SU-DHL-6 (cell line): ENCODE data around the gene SLC22A5.

ENCODE experiments used
- H2AFZ ChIP-seq: fragments of 200-600 bp; sonication (generic); 2 replicates; pipeline ENCODE4 v1.6.1; 2014; ENCODE audit warnings: low read depth, mild to moderate bottlenecking, moderate library complexity, mixed read lengths, antibody characterized with exemption, low read length; ENCODE audit not compliant: severe bottlenecking
- H3F3A ChIP-seq: fragments of 200-600 bp; shearing (Covaris generic); 2 replicates; pipeline ENCODE4 v1.6.0; 2016; ENCODE audit warnings: antibody characterized with exemption, mild to moderate bottlenecking; ENCODE audit not compliant: insufficient read depth
- H3K27ac ChIP-seq: fragments of 200-600 bp; sonication (generic); 2 replicates; pipeline ENCODE4 v1.5.1; 2016; ENCODE audit warnings: low read depth, mild to moderate bottlenecking, low read length, moderate library complexity, mixed read lengths
- H3K27me3 ChIP-seq: fragments of 200-600 bp; sonication (generic), shearing (Covaris generic); 2 replicates; pipeline ENCODE4 v1.6.0; 2014; ENCODE audit warnings: mild to moderate bottlenecking, low read length
- H3K36me3 ChIP-seq: fragments of 200-600 bp; sonication (generic); 2 replicates; pipeline ENCODE4 v1.6.1; 2014; ENCODE audit warnings: mild to moderate bottlenecking, low read length, mixed read lengths
- H3K4me2 ChIP-seq: fragments of 300-600, 200-600 bp; shearing (Covaris generic), sonication (generic); 2 replicates; pipeline ENCODE4 v1.6.0; 2014; ENCODE audit warnings: low read length, low read depth, mild to moderate bottlenecking; ENCODE audit not compliant: poor library complexity, severe bottlenecking
- H3K4me3 ChIP-seq: fragments of 200-600 bp; sonication (generic); 2 replicates; pipeline ENCODE4 v1.5.1; 2014; ENCODE audit warnings: antibody characterized with exemption, low read length, mild to moderate bottlenecking, mixed read lengths; ENCODE audit not compliant: insufficient read depth, poor library complexity, severe bottlenecking
- H3K79me2 ChIP-seq: fragments of 200-600 bp; sonication (generic); 2 replicates; pipeline ENCODE4 v1.6.1; 2014; ENCODE audit warnings: mild to moderate bottlenecking, low read length, moderate library complexity; ENCODE audit not compliant: insufficient read depth
- H3K9ac ChIP-seq: fragments of 200-600 bp; sonication (generic); 2 replicates; pipeline ENCODE4 v1.7.0; 2014; ENCODE audit warnings: mild to moderate bottlenecking, low read length
- H3K9me2 ChIP-seq: fragments of 200-600 bp; sonication (generic); replicated peaks from 2 replicates; pipeline ENCODE4 v1.6.1; 2014; ENCODE audit warnings: low read length; ENCODE audit not compliant: insufficient read depth
- H3K9me3 ChIP-seq: fragments of 200-600 bp; sonication (generic); 2 replicates; pipeline ENCODE4 v1.6.1; 2014; ENCODE audit warnings: low read length, mixed read lengths; ENCODE audit not compliant: insufficient read depth
- H4K20me1 ChIP-seq: fragments of 200-600 bp; sonication (generic); 2 replicates; pipeline ENCODE4 v1.6.1; 2014; ENCODE audit warnings: low read depth, mild to moderate bottlenecking, antibody characterized with exemption, low read length, moderate library complexity, mixed read lengths
- CTCF ChIP-seq: fragments of 200-600 bp; sonication (generic); IDR thresholded peaks from one replicate; pipeline ENCODE4 v1.5.1; 2017; ENCODE audit warnings: antibody characterized with exemption, mild to moderate bottlenecking, low read length, moderate library complexity; ENCODE audit not compliant: insufficient read depth, poor library complexity, severe bottlenecking
- EZH2phosphoT487 ChIP-seq: fragments of 200-600 bp; sonication (generic), shearing (Covaris generic); conservative IDR thresholded peaks from 2 replicates; pipeline ENCODE4 v1.6.1; 2018; ENCODE audit warnings: mild to moderate bottlenecking, antibody characterized with exemption, low read length, moderate library complexity, mixed read lengths

Gene SLC22A5

GRCh38 chr5:132423438-132423898, 54.0 kb downstream of the SLC22A5 start:
- no peaks in the 10 kb centered on the region for H3K79me2 ChIP-seq
- TF ChIP-seq CTCF (no peak), EZH2phosphoT487 (no peak)
- no peak overlapping the region for H3K4me2 ChIP-seq
- no peak overlapping the region for H3K27ac ChIP-seq
- H3K9ac ChIP-seq, result no peak overlapping the region
- H4K20me1 ChIP-seq, result no peaks in the 10 kb centered on the region
- H3K9me3 ChIP-seq, result no peaks in the 10 kb centered on the region
- H3F3A ChIP-seq, result peaks cover 8% of the 10 kb centered on the region; the same call in 1 of the 2 replicates
- H2AFZ ChIP-seq, result no peak overlapping the region
- no peak overlapping the region for H3K4me3 ChIP-seq
- H3K36me3 ChIP-seq, result no peaks in the 10 kb centered on the region
- no peaks in the 10 kb centered on the region for H3K27me3 ChIP-seq
- no peaks in the 10 kb centered on the region for H3K9me2 ChIP-seq

GRCh38 chr5:132424167-132424880, 54.8 kb downstream of the SLC22A5 start:
- H3K4me3 ChIP-seq, result no peak overlapping the region
- no peaks in the 10 kb centered on the region for H4K20me1 ChIP-seq
- H3K27me3 ChIP-seq, result no peaks in the 10 kb centered on the region
- H3K79me2 ChIP-seq, result no peaks in the 10 kb centered on the region
- no peak overlapping the region for H2AFZ ChIP-seq
- no peak overlapping the region for H3K9ac ChIP-seq
- H3K36me3 ChIP-seq, result no peaks in the 10 kb centered on the region
- no peak overlapping the region for H3K27ac ChIP-seq
- no peaks in the 10 kb centered on the region for H3K9me2 ChIP-seq
- peaks cover 8% of the 10 kb centered on the region; the same call in 1 of the 2 replicates for H3F3A ChIP-seq
- no peaks in the 10 kb centered on the region for H3K9me3 ChIP-seq
- no peak overlapping the region for H3K4me2 ChIP-seq
- TF ChIP-seq CTCF (no peak), EZH2phosphoT487 (no peak)

- H3K27me3 ChIP-seq, result no peaks in the 10 kb centered on the region
- H3F3A ChIP-seq, result peaks cover 8% of the 10 kb centered on the region; the same call in 1 of the 2 replicates
- TF ChIP-seq CTCF (no peak), EZH2phosphoT487 (no peak)
- no peaks in the 10 kb centered on the region for H3K9me2 ChIP-seq
- H3K36me3 ChIP-seq, result no peaks in the 10 kb centered on the region
- H3K4me2 ChIP-seq, result peak overlapping the region; percentile 33
- H3K79me2 ChIP-seq, result no peaks in the 10 kb centered on the region
- H3K9ac ChIP-seq, result peak overlapping the region; percentile 15; the same call in 1 of the 2 replicates
- H3K9me3 ChIP-seq, result no peaks in the 10 kb centered on the region
- H4K20me1 ChIP-seq, result no peaks in the 10 kb centered on the region
- H3K4me3 ChIP-seq, result no peak overlapping the region
- H3K27ac ChIP-seq, result peak overlapping the region; percentile 67
- peak overlapping the region; percentile 23 for H2AFZ ChIP-seq
Measured at GRCh38 chr5:132425009-132425937, 55.8 kb downstream of the SLC22A5 start.
